Peyer's patch (tissue), 4 donors: Measurements from ENCODE around the gene HHIP.
"Not testable (repeated sequence)": the region's sequence is repeated elsewhere in the genome, so short reads cannot be mapped to it uniquely, and the experiment has no call there.

Experiments used
- POLR2A ChIP-seq, 2 donors: fragments of 450-650 bp; IDR thresholded peaks; one replicate each; pipeline ENCODE4 v1.5.1; 2017; ENCODE audit warnings: antibody characterized with exemption in 2 of 2, mild to moderate bottlenecking in 2 of 2, moderate library complexity in 2 of 2
- TF ChIP-seq, protein P1 (sequence below), 6 experiments: fragments of 450-650 bp in 4 of 6; fragments of 200-600 bp in 2 of 6; sonication (generic) in 1 of 6; IDR thresholded peaks; one replicate each; pipeline ENCODE4 v1.5.1; 2017 to 2019; ENCODE audit warnings: antibody characterized with exemption in 6 of 6, mild to moderate bottlenecking in 3 of 6, moderate library complexity in 1 of 6

DNA sequence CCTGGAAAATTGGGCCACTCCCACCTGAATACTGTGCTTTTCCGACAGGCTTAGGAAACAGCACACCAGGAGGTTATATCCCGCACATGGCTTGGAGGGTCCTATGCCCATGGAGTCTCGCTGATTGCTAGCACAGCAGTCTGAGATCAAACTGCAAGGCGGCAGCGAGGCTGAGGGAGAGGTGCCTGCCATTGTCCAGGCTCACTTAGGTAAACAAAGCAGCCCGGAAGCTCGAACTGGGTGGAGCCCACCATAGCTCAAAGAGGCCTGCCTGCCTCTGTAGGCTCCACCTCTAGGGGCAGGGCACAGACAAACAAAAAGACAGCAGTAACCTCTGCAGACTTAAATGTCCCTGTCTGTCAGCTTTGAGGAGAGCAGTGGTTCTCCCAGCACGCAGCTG, 122.9 kb downstream of the HHIP start:
- TF ChIP-seq, protein P1, sequence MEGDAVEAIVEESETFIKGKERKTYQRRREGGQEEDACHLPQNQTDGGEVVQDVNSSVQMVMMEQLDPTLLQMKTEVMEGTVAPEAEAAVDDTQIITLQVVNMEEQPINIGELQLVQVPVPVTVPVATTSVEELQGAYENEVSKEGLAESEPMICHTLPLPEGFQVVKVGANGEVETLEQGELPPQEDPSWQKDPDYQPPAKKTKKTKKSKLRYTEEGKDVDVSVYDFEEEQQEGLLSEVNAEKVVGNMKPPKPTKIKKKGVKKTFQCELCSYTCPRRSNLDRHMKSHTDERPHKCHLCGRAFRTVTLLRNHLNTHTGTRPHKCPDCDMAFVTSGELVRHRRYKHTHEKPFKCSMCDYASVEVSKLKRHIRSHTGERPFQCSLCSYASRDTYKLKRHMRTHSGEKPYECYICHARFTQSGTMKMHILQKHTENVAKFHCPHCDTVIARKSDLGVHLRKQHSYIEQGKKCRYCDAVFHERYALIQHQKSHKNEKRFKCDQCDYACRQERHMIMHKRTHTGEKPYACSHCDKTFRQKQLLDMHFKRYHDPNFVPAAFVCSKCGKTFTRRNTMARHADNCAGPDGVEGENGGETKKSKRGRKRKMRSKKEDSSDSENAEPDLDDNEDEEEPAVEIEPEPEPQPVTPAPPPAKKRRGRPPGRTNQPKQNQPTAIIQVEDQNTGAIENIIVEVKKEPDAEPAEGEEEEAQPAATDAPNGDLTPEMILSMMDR (IDR thresholded peaks at IDR 0.05), result not testable (repeated sequence)
- TF ChIP-seq POLR2A (IDR thresholded peaks at IDR 0.05), result not testable (repeated sequence)
